Thoracic aorta (tissue), 2 donors: ENCODE results near the gene TMEM107. TPM values are rescaled to one million over a fixed set of nuclear protein-coding genes. Genes with fewer than 3 reads are reported as not detected.

Experiments
- ATAC-seq: fragments of 150-250 bp; one replicate; pipeline ENCODE4 v1.8.0; 2017; ENCODE audit warnings: low read depth; ENCODE audit not compliant: insufficient number of reproducible peaks, low FRiP score
- DNase-seq: peaks from one replicate; pipeline ENCODE4 v3.0.0-alpha.2; 2020; ENCODE audit warnings: low spot score
- H3K27ac ChIP-seq, 2 donors: fragments of 200-600 bp; sonication (generic); 1 replicate in 1 of 2; 2 replicates in 1 of 2; pipeline ENCODE4 v1.5.1; 2016; ENCODE audit warnings: mild to moderate bottlenecking in 2 of 2, moderate library complexity in 2 of 2
- H3K27me3 ChIP-seq: fragments of 200-600 bp; sonication (generic); replicated peaks from 2 replicates; pipeline ENCODE4 v1.6.0; 2016; ENCODE audit warnings: mild to moderate bottlenecking; ENCODE audit not compliant: insufficient read depth
- H3K36me3 ChIP-seq: fragments of 200-600 bp; sonication (generic); one replicate; pipeline ENCODE4 v1.5.1; 2016
- H3K4me1 ChIP-seq, 2 donors: fragments of 200-600 bp; sonication (generic); 1 replicate in 1 of 2; 2 replicates in 1 of 2; pipeline versions ENCODE4 v1.5.1 to v1.6.0; 2016; ENCODE audit warnings: low read depth in 2 of 2, mild to moderate bottlenecking in 1 of 2; ENCODE audit not compliant: control insufficient read depth in 1 of 2
- H3K4me3 ChIP-seq: fragments of 200-600 bp; sonication (generic); 2 replicates; pipeline ENCODE4 v1.5.1; 2016; ENCODE audit warnings: mild to moderate bottlenecking
- H3K9me3 ChIP-seq: fragments of 200-600 bp; sonication (generic); 2 replicates; pipeline ENCODE4 v1.5.1; 2016
- total RNA-seq, 2 donors: library from RNA; depleted of rRNA; stranded (reverse); fragments of >200 nt; gene quantifications; one replicate each; pipeline versions ENCODE4 v1.1.0 to v1.2.3, GENCODE V29; 2016
- TF ChIP-seq, protein P1 (sequence below): fragments of 200-600 bp; sonication (generic); IDR thresholded peaks from one replicate; pipeline ENCODE4 v1.5.1; 2019; ENCODE audit warnings: antibody characterized with exemption

Gene TMEM107
- total RNA-seq, 2 donors from 2014 or later, result 8.4 to 32.1 TPM

DNA sequence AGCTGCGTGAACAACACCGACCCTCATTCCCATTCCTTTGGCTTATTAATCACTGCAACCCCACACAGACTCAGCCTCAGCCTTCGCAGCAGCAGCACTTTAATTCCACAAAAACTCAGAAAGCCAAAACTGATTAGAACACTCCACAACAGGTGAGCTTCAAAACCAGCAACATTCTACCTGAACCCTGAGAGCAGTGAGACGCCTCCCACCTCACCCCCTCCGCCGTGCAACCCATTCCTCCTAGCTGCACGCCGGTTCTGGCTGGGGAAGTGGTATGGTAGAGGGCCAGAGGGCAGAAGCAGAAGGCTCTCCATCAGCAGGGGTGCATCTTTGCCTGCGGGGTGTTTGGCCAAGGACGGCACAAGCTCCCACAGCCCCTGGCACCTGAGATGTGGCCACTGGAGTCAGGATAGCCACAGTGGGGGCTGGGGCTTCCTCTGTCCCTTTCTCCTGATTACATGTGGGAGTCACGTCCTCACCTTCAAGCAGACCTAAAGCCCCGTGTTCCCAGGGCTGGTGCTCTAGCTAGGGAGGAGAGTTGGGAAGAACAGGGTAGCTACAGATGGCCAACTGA, 12.2 kb upstream of the TMEM107 start:
- H3K4me1 ChIP-seq, result peaks cover 20 to 36% of the 10 kb centered on the region in 2 donors
- no peaks in the 10 kb centered on the region for H3K27me3 ChIP-seq
- TF ChIP-seq, protein P1, sequence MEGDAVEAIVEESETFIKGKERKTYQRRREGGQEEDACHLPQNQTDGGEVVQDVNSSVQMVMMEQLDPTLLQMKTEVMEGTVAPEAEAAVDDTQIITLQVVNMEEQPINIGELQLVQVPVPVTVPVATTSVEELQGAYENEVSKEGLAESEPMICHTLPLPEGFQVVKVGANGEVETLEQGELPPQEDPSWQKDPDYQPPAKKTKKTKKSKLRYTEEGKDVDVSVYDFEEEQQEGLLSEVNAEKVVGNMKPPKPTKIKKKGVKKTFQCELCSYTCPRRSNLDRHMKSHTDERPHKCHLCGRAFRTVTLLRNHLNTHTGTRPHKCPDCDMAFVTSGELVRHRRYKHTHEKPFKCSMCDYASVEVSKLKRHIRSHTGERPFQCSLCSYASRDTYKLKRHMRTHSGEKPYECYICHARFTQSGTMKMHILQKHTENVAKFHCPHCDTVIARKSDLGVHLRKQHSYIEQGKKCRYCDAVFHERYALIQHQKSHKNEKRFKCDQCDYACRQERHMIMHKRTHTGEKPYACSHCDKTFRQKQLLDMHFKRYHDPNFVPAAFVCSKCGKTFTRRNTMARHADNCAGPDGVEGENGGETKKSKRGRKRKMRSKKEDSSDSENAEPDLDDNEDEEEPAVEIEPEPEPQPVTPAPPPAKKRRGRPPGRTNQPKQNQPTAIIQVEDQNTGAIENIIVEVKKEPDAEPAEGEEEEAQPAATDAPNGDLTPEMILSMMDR, result no peak
- H3K27ac ChIP-seq, result peak overlapping the region; percentile 91 to 95
- DNase-seq (no peak), ATAC-seq (no peak)
- H3K4me3 ChIP-seq, result peak overlapping the region; percentile 73
- H3K36me3 ChIP-seq, result no peaks in the 10 kb centered on the region
- no peaks in the 10 kb centered on the region for H3K9me3 ChIP-seq

DNA sequence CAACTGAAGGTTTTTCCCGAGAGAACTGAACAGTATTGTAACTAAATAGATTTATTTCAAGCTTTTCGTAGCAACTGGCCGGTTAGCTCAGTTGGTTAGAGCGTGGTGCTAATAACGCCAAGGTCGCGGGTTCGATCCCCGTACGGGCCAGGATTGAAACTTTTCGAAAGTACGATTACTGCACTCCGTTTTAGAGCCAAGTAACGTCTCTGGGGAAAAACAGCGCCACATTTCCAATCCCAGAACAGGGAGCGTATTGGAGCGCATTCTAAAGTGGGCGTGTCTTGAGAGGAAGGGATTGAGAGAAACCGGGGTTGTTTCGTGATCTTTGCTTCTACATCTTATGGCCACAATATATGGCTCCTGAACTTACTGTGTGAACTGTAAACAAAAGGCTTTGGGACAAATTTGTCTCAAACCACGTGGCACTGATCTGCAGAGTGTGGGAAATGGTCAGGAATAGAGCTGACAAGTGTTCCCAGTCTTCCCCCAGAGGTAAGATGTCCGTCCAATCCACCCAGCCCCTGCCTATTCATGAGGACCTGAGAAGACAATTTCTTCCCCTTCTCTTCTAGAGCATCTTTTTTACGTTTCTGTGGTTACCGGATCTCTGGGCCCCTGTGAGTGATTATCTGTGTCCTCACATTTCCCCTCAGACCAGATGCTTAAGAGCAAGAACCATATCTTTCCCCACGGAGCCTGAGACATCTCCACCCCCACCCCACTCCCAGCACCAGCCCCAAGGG, 11.5 kb upstream of the TMEM107 start:
- no peaks in the 10 kb centered on the region for H3K9me3 ChIP-seq
- peak overlapping the region; percentile 91 to 95 for H3K27ac ChIP-seq
- TF ChIP-seq, protein P1, result no peak
- H3K4me3 ChIP-seq, result peak overlapping the region; percentile 73
- H3K27me3 ChIP-seq, result no peaks in the 10 kb centered on the region
- no peaks in the 10 kb centered on the region for H3K36me3 ChIP-seq
- peaks cover 18 to 34% of the 10 kb centered on the region in 2 donors for H3K4me1 ChIP-seq
- DNase-seq, result peak; percentile 94
- ATAC-seq, result peak; percentile 49

DNA sequence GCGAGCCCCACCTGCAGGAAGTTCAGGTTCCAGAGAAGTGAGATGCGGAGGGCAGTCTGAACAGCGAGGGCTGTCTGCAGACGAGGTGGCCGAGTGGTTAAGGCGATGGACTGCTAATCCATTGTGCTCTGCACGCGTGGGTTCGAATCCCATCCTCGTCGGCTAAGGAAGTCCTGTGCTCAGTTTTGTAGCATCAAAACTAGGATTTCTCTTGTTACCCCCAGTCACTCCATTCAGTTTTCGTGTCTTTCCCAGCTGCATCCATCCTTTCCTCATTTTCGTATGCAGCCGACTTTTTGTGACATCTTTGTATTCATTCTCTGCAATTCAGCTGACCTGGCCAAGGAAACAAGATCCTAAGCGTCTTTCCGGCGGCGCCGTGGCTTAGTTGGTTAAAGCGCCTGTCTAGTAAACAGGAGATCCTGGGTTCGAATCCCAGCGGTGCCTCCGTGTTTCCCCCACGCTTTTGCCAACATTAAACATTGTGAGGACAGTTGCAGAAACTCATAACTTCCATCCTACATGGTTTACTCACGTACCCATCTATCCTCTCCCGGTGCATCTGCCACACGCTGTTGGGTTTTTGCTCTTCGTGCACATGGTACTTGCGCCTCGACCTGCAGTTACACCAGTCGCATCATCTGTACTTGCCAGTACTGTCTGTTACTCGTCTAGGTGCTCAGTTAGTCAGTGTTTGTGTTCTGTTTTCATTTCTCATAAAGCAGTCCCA, 10.8 kb upstream of the TMEM107 start:
- Histone ChIP-seq H3K9me3 (no peaks in the 10 kb centered on the region), H3K27ac (peak overlapping the region; percentile 88 to 91), H3K4me3 (peak overlapping the region; percentile 73), H3K27me3 (no peaks in the 10 kb centered on the region), H3K36me3 (no peaks in the 10 kb centered on the region), H3K4me1 (peaks cover 16 to 29% of the 10 kb centered on the region in 2 donors)
- TF ChIP-seq, protein P1, result no peak
- ATAC-seq (peak; percentile 40), DNase-seq (peak; percentile 81)

DNA sequence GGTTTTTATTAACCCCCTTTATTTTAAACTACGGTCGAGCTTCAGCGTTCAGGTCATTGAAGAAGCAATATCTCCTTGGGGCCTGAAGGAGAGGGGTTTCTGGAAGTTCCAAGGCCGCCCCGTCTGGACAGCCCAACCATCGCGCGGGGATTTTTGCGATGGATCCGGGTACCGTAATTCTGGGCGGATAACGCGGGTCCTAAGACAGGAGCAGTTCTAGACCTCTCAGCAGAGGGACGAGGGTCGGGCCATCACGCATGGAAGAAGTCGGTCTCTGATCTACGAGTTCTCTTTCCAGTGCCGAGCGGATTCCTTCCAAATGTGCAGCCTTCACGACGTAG, 10.2 kb upstream of the TMEM107 start:
- TF ChIP-seq, protein P1, result no peak
- Histone ChIP-seq H3K9me3 (no peaks in the 10 kb centered on the region), H3K36me3 (no peaks in the 10 kb centered on the region), H3K4me3 (peak overlapping the region; percentile 73), H3K4me1 (peaks cover 11 to 24% of the 10 kb centered on the region in 2 donors), H3K27ac (peak overlapping the region; percentile 88 to 91), H3K27me3 (no peaks in the 10 kb centered on the region)
- no peak for ATAC-seq
- no peak for DNase-seq
